ENCODE data around the gene WDR37.

Gene WDR37

DNA sequence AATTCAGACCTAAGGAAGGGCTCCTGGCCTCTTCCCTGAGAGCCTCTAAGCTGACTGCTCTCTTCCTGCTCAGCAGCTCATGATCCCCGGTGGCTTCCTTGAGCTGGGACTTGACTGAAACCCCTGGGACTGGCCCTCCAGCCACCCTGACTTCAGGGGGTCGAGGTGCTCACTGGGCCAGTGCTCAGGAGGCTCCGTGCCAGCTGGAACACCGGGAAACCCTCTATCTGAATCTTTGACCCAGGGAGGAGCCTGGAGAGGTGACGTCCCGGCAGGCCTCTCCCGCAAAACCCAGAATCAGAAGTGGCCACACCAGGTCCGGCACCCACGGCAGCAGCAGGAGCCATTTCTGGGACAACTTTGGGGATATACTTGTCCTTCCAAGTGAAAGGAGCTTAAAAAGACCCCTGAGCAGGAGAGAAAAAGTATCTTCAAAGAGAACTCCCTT lies 110.7 kb downstream of the WDR37 start:
- H3K27me3 ChIP-seq (ENCODE audit: insufficient read depth, low read length) = peaks cover 7% of the 10 kb centered on the region; the same call in 1 of the 2 replicates
- H3K4me3 ChIP-seq (ENCODE audit: low read depth, low read length, poor library complexity, severe bottlenecking) = no peak overlapping the region
- H3K4me2 ChIP-seq (ENCODE audit: low read length) = no peak overlapping the region
- no peak overlapping the region for H3K9ac ChIP-seq (ENCODE audit: low read length)
- no peaks in the 10 kb centered on the region for H3K4me1 ChIP-seq (ENCODE audit: insufficient read depth, low read length, severe bottlenecking)
- no peak for TF ChIP-seq EZH2 (IDR thresholded peaks at IDR 0.05; ENCODE audit: borderline replicate concordance, low read length)
- TF ChIP-seq, protein P1, sequence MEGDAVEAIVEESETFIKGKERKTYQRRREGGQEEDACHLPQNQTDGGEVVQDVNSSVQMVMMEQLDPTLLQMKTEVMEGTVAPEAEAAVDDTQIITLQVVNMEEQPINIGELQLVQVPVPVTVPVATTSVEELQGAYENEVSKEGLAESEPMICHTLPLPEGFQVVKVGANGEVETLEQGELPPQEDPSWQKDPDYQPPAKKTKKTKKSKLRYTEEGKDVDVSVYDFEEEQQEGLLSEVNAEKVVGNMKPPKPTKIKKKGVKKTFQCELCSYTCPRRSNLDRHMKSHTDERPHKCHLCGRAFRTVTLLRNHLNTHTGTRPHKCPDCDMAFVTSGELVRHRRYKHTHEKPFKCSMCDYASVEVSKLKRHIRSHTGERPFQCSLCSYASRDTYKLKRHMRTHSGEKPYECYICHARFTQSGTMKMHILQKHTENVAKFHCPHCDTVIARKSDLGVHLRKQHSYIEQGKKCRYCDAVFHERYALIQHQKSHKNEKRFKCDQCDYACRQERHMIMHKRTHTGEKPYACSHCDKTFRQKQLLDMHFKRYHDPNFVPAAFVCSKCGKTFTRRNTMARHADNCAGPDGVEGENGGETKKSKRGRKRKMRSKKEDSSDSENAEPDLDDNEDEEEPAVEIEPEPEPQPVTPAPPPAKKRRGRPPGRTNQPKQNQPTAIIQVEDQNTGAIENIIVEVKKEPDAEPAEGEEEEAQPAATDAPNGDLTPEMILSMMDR (IDR thresholded peaks at IDR 0.05; ENCODE audit: low read length) = no peak
- H2AFZ ChIP-seq (ENCODE audit: low read length) = no peak overlapping the region
- no peaks in the 10 kb centered on the region for H3F3A ChIP-seq (ENCODE audit: insufficient read depth, low read length)
- no peaks in the 10 kb centered on the region for H3K36me3 ChIP-seq (ENCODE audit: insufficient read depth, low read length)
- no peak overlapping the region for H3K27ac ChIP-seq (ENCODE audit: low read depth, low read length, poor library complexity, severe bottlenecking)
- H3K9me3 ChIP-seq (ENCODE audit: low read length) = no peaks in the 10 kb centered on the region
- no peaks in the 10 kb centered on the region for H3K9me2 ChIP-seq (ENCODE audit: low read depth, low read length)
- H3K79me2 ChIP-seq (ENCODE audit: insufficient read depth, low read length) = no peaks in the 10 kb centered on the region
- no peaks in the 10 kb centered on the region for H4K20me1 ChIP-seq (ENCODE audit: insufficient read depth, low read length)

DNA sequence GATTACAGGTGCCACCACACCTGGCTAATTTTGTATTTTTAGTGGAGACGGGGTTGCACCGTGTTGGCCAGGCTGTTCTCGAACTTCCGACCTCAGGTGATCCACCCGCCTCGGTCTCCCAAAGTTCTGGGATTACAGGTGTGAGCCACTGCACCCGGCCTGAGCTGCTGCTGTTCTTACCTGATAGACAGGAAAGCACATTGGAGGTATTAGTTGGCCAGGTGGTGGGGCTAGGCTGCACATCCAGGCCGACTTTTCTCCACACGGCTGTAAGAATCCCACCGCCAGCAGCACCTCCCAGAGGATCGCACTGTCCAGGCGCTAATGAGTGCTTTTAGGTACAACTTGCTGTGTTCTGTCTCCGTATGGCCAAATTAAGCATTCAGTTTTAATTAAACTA lies 112.6 kb downstream of the WDR37 start:
- H3K79me2 ChIP-seq (ENCODE audit: insufficient read depth, low read length) = no peaks in the 10 kb centered on the region
- H3K4me1 ChIP-seq (ENCODE audit: insufficient read depth, low read length, severe bottlenecking) = no peaks in the 10 kb centered on the region
- no peaks in the 10 kb centered on the region for H3F3A ChIP-seq (ENCODE audit: insufficient read depth, low read length)
- no peaks in the 10 kb centered on the region for H3K9me2 ChIP-seq (ENCODE audit: low read depth, low read length)
- no peak overlapping the region for H3K9ac ChIP-seq (ENCODE audit: low read length)
- H3K9me3 ChIP-seq (ENCODE audit: low read length) = no peaks in the 10 kb centered on the region
- TF ChIP-seq EZH2 (IDR thresholded peaks at IDR 0.05; ENCODE audit: borderline replicate concordance, low read length) = no peak
- TF ChIP-seq, protein P1 (IDR thresholded peaks at IDR 0.05; ENCODE audit: low read length) = no peak
- H3K27me3 ChIP-seq (ENCODE audit: insufficient read depth, low read length) = peaks cover 10% of the 10 kb centered on the region; the same call in 1 of the 2 replicates
- H4K20me1 ChIP-seq (ENCODE audit: insufficient read depth, low read length) = no peaks in the 10 kb centered on the region
- H3K27ac ChIP-seq (ENCODE audit: low read depth, low read length, poor library complexity, severe bottlenecking) = no peak overlapping the region
- H2AFZ ChIP-seq (ENCODE audit: low read length) = no peak overlapping the region
- no peak overlapping the region for H3K4me3 ChIP-seq (ENCODE audit: low read depth, low read length, poor library complexity, severe bottlenecking)
- no peaks in the 10 kb centered on the region for H3K36me3 ChIP-seq (ENCODE audit: insufficient read depth, low read length)
- no peak overlapping the region for H3K4me2 ChIP-seq (ENCODE audit: low read length)

DNA sequence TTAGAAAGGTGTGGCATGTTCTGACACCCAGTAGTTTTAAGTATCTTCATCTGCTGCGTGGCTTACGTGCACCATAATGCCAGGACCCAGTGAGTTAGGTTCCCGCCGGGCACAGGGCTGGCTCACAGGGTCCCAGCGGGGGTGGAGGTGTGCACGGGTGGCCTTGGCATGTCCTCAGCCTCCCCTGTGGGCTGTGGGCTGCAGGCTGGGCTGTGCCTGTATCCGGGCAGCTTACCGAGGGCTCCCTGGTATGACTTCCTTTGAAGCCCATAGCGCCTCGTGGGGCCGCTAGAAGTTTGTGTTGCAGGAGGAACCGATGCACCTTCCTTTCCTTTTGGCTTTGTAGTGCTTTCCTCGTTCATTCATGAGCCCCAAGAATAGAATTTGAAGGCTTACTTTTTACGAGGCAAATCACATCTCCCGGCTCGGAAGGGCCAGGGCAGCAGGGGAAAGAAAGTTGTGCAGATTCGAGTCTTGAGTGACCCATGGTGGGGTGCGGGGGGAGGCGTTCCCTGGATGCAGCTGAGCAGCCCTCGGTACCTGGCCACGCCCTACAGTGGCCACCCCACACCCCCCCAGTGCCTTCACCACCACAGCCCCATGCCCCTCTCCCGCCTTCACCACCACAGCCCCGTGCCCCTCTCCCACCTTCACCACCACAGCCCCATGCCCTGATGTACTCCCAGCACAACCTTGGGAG lies 113.2 kb downstream of the WDR37 start:
- Histone ChIP-seq H4K20me1 (ENCODE audit: insufficient read depth, low read length) (no peaks in the 10 kb centered on the region), H3K27ac (ENCODE audit: low read depth, low read length, poor library complexity, severe bottlenecking) (no peak overlapping the region), H3K9me3 (ENCODE audit: low read length) (no peaks in the 10 kb centered on the region), H3K4me3 (ENCODE audit: low read depth, low read length, poor library complexity, severe bottlenecking) (no peak overlapping the region), H3K4me2 (ENCODE audit: low read length) (no peak overlapping the region), H3K9me2 (ENCODE audit: low read depth, low read length) (no peaks in the 10 kb centered on the region), H3K36me3 (ENCODE audit: insufficient read depth, low read length) (no peaks in the 10 kb centered on the region), H3K9ac (ENCODE audit: low read length) (no peak overlapping the region), H3K27me3 (ENCODE audit: insufficient read depth, low read length) (peaks cover 9% of the 10 kb centered on the region; the same call in 1 of the 2 replicates), H3F3A (ENCODE audit: insufficient read depth, low read length) (no peaks in the 10 kb centered on the region), H3K79me2 (ENCODE audit: insufficient read depth, low read length) (no peaks in the 10 kb centered on the region), H3K4me1 (ENCODE audit: insufficient read depth, low read length, severe bottlenecking) (no peaks in the 10 kb centered on the region), H2AFZ (ENCODE audit: low read length) (no peak overlapping the region)
- TF ChIP-seq, protein P1 (IDR thresholded peaks at IDR 0.05; ENCODE audit: low read length) = no peak
- TF ChIP-seq EZH2 (IDR thresholded peaks at IDR 0.05; ENCODE audit: borderline replicate concordance, low read length) = no peak

Measured in OCI-LY1 (cell line).